ENCODE measurements around the gene MYO1D. TPM values are rescaled to one million over a fixed set of nuclear protein-coding genes. Genes with fewer than 3 reads are reported as not detected.

MYO1D gene
- total RNA-seq, 1 experiment from 2014 or later = 35.7 TPM

- no peaks in the 10 kb centered on the region for H3K4me1 ChIP-seq (ENCODE audit: control insufficient read depth in 1 of 2, insufficient read depth in 2 of 2, low read length in 2 of 2)
- H3K4me3 ChIP-seq (replicated peaks in 1 of 2; ENCODE audit: low read depth in 1 of 2, low read length in 2 of 2) = no peak overlapping the region
- intact Hi-C loops (cut with micrococcal nuclease) = loop anchor here (10.0 kb wide), 1 partner anchor 195 kb away; no protein-coding TSS in a partner anchor
- POLR2A ChIA-PET = no interaction called here
- H3K9me2 ChIP-seq (ENCODE audit: insufficient read depth) = no peaks in the 10 kb centered on the region
- no peaks in the 10 kb centered on the region for H3K9me3 ChIP-seq (ENCODE audit: control insufficient read depth in 1 of 2, insufficient read depth in 1 of 2, low read depth in 1 of 2, low read length in 2 of 2)
- no peak overlapping the region for H3K4me2 ChIP-seq (ENCODE audit: low read length)
- no TSS peak for BruUV-seq (replicated peaks)
- RAD21 ChIA-PET (ENCODE audit: low non-redundant PET in 1 of 2, low total read pairs in 2 of 2, uncharacterized antibody in 2 of 2, unreplicated experiment in 2 of 2) = no interaction called here
- CTCF ChIA-PET = no interaction called here
- H3K27me3 ChIP-seq (ENCODE audit: insufficient read depth, low read length) = no peaks in the 10 kb centered on the region
- DNase-seq (ENCODE audit: low read depth, low spot score) (no peak), ATAC-seq (no peak)
- H3K36me3 ChIP-seq (ENCODE audit: control insufficient read depth in 1 of 2, insufficient read depth in 2 of 2, low read length in 2 of 2) = no peaks in the 10 kb centered on the region
- no peak overlapping the region for H2AFZ ChIP-seq (ENCODE audit: low read depth, low read length, poor library complexity, severe bottlenecking)
- H4K20me1 ChIP-seq (ENCODE audit: insufficient read depth) = no peaks in the 10 kb centered on the region
- peaks cover 13% of the 10 kb centered on the region for H3K79me2 ChIP-seq (ENCODE audit: insufficient read depth, low read length)
- no peak overlapping the region for H3K27ac ChIP-seq (ENCODE audit: low read depth, low read length)
- TF ChIP-seq TCF7L2 (IDR thresholded peaks at IDR 0.05; ENCODE audit: borderline replicate concordance, extremely low read depth, insufficient read depth, insufficient read length) = no peak
- TF ChIP-seq MAX (IDR thresholded peaks at IDR 0.05) = no peak
- TF ChIP-seq ELF1 (IDR thresholded peaks at IDR 0.05; ENCODE audit: borderline replicate concordance, low read depth) = no peak
- no peak for TF ChIP-seq ZFX (IDR thresholded peaks at IDR 0.05)
- no peak for TF ChIP-seq POLR2AphosphoS5 (IDR thresholded peaks at IDR 0.05; ENCODE audit: low read depth, low read length)
- no peak for TF ChIP-seq SIN3A (IDR thresholded peaks at IDR 0.05; ENCODE audit: low read depth)
- TF ChIP-seq CTCF (IDR thresholded peaks at IDR 0.05 in 2 of 3, conservative IDR thresholded peaks at IDR 0.05 in 1 of 3; ENCODE audit: borderline replicate concordance in 1 of 3, insufficient read depth in 1 of 3, low read depth in 2 of 3, low read length in 2 of 3) = no peak
- TF ChIP-seq EZH2phosphoT487 (IDR thresholded peaks at IDR 0.05; ENCODE audit: borderline replicate concordance) = no peak
- no peak for TF ChIP-seq YY1 (IDR thresholded peaks at IDR 0.05; ENCODE audit: extremely low read depth, insufficient replicate concordance, low read depth, low read length)
- TF ChIP-seq REST (IDR thresholded peaks at IDR 0.05; ENCODE audit: low read depth) = no peak
- H3K9ac ChIP-seq (ENCODE audit: low read length) = no peak overlapping the region
Measured at GRCh38 chr17:32870027-32870670, 6.8 kb downstream of the MYO1D start.

All from HCT116 (cell line).